Keratinocyte (primary cell): Measurements from ENCODE around the gene HP1BP3.

Source experiments
- CTCF ChIP-seq, 3 experiments: IDR thresholded peaks in 1 of 3; conservative IDR thresholded peaks in 1 of 3; optimal IDR thresholded peaks in 1 of 3; 2 replicates in 2 of 3; 3 replicates in 1 of 3; pipeline versions ENCODE3 to v1.5.1; 2011; ENCODE audit warnings: low read length in 3 of 3, mild to moderate bottlenecking in 3 of 3, moderate library complexity in 2 of 3, control low read depth in 1 of 3, inconsistent platforms in 1 of 3; ENCODE audit not compliant: insufficient read depth in 2 of 3; ENCODE audit errors: extremely low read depth in 1 of 3
- EZH2 ChIP-seq: IDR thresholded peaks from one replicate; pipeline ENCODE4 v1.6.1; 2012; ENCODE audit warnings: inconsistent platforms, mild to moderate bottlenecking, low read length, moderate library complexity

GRCh38 chr1:20719871-20720620, 67.1 kb downstream of the HP1BP3 start:
- TF ChIP-seq EZH2 = no peak
- TF ChIP-seq CTCF (optimal IDR thresholded peaks at IDR 0.05 in 1 of 3, IDR thresholded peaks at IDR 0.05 in 1 of 3, conservative IDR thresholded peaks at IDR 0.05 in 1 of 3; ENCODE audit: extremely low read depth in 1 of 3, insufficient read depth in 2 of 3, low read length in 3 of 3) = no peak
